GM18508 (cell line): Measurements from ENCODE around the gene HDAC4.

Source experiments
- ATAC-seq: cut with Tn5 transposase; IDR thresholded peaks from one replicate; pipeline ENCODE4 v1.9.1; 2021; ENCODE audit warnings: moderate number of reproducible peaks; ENCODE audit not compliant: insufficient read depth, unreplicated experiment

The HDAC4 gene

GRCh38 chr2:239165206-239165831 lies 235.5 kb downstream of the HDAC4 start:
- no peak for ATAC-seq

GRCh38 chr2:239164335-239164871 lies 236.4 kb downstream of the HDAC4 start:
- ATAC-seq, result no peak

GRCh38 chr2:239163688-239164334 lies 237.0 kb downstream of the HDAC4 start:
- ATAC-seq, result no peak

- ATAC-seq, result no peak
These were observed 237.7 kb downstream of the HDAC4 start for GRCh38 chr2:239162976-239163687.

- no peak for ATAC-seq
These were observed 238.5 kb downstream of the HDAC4 start for GRCh38 chr2:239162141-239162821.

- ATAC-seq, result no peak
These were observed 239.1 kb downstream of the HDAC4 start for GRCh38 chr2:239161711-239162140.

- no peak for ATAC-seq
These were observed 240.3 kb downstream of the HDAC4 start for GRCh38 chr2:239160226-239161143.

- ATAC-seq, result no peak
These were observed 241.3 kb downstream of the HDAC4 start for GRCh38 chr2:239159476-239159911.

GRCh38 chr2:239158641-239159475 lies 242.0 kb downstream of the HDAC4 start:
- no peak for ATAC-seq

GRCh38 chr2:239157771-239158170 lies 243.0 kb downstream of the HDAC4 start:
- no peak for ATAC-seq

- no peak for ATAC-seq
These were observed 243.6 kb downstream of the HDAC4 start for GRCh38 chr2:239157269-239157668.

- no peak for ATAC-seq
These were observed 244.1 kb downstream of the HDAC4 start for GRCh38 chr2:239156516-239157265.

- ATAC-seq, result no peak
These were observed 244.9 kb downstream of the HDAC4 start for GRCh38 chr2:239155806-239156480.

GRCh38 chr2:239154971-239155805 lies 245.6 kb downstream of the HDAC4 start:
- ATAC-seq, result no peak

GRCh38 chr2:239153806-239154591 lies 246.8 kb downstream of the HDAC4 start:
- no peak for ATAC-seq

- no peak for ATAC-seq
These were observed 247.9 kb downstream of the HDAC4 start for GRCh38 chr2:239152916-239153305.
